GM20000 (cell line): ENCODE results near the gene HSD3B2.
A peak's percentile ranks its signal among the peaks of the same experiment; 100 is the strongest.

Experiments
- DNase-seq: peaks from one replicate; pipeline ENCODE4 v3.0.0; 2012; ENCODE audit warnings: low spot score
- TF ChIP-seq, protein P1 (sequence below): IDR thresholded peaks from 2 replicates; pipeline ENCODE4 v1.5.1; 2012; ENCODE audit warnings: mild to moderate bottlenecking, control low read depth; ENCODE audit errors: extremely low read depth, missing control alignments

The HSD3B2 gene

DNA sequence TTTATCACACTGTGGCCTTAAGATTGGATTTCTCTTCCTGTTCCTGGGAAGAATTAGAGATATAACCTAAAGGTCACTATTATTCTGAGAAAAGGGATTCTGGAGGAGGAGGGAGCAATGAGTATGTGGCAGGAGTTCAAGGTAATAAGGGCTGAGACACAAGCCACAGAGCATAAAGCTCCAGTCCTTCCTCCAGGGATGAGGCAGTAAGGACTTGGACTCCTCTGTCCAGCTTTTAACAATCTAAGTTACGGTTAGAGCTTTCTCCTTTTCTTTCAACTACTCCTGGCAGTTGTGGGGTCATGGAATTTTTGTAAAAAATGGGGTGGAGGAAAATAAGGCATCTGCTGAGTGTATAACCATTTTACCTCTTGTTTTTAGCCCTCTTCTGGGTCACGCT, at the start of gene HSD3B2:
Gene HSD3B2, plus strand, starts transcription at position 201 of the 400 bp plus-strand sequence. CDS start 270 bp downstream, outside the sequence.
- TF ChIP-seq, protein P1, sequence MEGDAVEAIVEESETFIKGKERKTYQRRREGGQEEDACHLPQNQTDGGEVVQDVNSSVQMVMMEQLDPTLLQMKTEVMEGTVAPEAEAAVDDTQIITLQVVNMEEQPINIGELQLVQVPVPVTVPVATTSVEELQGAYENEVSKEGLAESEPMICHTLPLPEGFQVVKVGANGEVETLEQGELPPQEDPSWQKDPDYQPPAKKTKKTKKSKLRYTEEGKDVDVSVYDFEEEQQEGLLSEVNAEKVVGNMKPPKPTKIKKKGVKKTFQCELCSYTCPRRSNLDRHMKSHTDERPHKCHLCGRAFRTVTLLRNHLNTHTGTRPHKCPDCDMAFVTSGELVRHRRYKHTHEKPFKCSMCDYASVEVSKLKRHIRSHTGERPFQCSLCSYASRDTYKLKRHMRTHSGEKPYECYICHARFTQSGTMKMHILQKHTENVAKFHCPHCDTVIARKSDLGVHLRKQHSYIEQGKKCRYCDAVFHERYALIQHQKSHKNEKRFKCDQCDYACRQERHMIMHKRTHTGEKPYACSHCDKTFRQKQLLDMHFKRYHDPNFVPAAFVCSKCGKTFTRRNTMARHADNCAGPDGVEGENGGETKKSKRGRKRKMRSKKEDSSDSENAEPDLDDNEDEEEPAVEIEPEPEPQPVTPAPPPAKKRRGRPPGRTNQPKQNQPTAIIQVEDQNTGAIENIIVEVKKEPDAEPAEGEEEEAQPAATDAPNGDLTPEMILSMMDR: no peak
- DNase-seq: no peak

DNA sequence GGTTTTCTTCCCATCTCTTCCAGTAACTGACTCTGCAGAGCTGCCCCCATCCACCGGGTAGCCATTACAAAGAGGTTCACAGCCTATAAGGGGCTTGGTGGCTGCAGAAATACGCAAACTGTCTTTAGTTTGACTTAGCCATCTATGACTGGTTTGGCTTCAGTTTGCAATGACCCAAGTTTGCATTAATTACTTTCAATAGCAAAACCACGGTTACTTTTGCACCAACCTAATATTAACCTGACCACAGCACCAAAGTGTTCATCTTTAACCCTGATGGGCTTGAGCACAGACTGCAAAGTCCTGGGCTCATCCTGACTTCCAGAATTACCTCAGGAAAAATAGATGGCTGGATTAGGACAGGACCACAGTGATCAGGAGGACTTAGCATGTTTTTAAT, 48.5 kb upstream of the HSD3B2 start:
- TF ChIP-seq, protein P1: no peak
- DNase-seq: no peak

DNA sequence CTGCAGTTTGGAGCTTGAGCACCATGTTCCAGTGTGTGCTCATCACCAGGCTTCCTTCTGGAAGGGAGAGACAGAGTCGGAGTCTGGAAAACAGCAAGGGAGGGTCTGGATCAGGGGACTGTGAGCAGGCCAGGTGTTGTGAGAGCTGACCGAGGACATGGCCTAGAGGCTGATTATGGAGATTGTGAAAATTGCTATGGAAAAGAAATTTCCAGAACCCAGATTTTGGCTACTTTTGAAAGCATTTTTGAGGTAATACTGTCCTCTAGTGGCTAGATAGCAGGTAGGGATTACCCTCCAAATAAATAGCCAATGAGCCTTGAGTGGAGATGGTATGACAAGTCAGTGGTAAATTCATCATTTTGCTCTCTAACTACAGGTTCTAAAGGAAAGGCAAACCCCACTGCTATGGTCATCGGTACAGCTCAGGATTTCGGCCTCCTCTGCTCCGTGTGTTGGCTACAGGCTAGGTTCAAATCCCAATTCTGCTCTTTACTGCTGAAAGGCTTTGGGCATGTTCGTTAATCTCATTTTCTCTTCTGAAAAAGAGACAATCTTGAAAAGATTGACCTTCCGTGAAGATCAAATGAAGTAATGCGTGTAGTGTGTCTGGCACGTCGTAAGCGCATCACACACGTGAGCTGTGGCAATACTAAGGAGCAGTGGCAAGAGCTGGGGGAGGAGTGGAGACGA, 47.4 kb upstream of the HSD3B2 start:
- TF ChIP-seq, protein P1: peak; percentile 71
- peak; percentile 54 for DNase-seq

DNA sequence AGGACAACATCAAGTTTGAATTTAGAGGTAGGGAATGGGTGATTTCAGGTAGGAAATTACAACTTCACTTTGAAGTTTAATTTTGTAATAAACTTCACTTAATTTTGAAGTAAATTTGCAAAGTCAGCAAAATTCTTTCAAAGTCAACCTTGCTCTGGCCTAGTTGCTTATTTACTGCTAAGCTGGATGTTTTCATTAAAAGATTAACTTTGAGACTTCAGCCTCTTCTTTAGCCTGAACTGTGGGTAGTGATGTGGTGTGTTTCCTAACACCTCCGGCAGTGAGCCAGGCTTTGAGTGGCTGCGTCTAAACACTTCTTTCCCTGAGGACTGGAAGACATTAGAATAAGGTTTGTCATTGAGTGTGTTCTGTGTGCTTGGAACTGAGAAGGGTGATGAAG, 46.4 kb upstream of the HSD3B2 start, which contains the start of gene HAO2:
Gene HAO2, plus strand, starts transcription at position 232 of the 400 bp plus-strand sequence. CDS start 12,301 bp downstream, outside the sequence.
- TF ChIP-seq, protein P1: no peak
- DNase-seq: no peak

DNA sequence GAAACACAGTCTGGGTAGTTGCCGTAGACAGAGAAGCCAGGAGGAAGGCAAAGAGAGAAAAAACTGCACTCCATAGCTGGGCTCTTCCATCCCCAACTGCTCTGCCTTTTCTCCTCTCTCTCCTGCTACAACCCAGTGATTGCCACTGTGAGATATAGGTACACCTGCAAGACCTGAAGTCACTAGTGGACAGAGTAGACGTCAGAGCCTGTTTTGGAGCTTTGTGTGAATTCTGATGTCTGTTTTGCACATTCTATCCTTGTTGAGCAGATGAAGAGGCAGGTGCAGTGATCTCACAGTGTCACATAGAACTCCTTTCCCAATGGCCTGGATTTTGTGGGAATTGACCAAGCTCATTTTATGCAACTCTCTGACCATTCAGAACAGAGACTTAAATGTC, 44.2 kb upstream of the HSD3B2 start:
- no peak for DNase-seq
- TF ChIP-seq, protein P1: no peak

DNA sequence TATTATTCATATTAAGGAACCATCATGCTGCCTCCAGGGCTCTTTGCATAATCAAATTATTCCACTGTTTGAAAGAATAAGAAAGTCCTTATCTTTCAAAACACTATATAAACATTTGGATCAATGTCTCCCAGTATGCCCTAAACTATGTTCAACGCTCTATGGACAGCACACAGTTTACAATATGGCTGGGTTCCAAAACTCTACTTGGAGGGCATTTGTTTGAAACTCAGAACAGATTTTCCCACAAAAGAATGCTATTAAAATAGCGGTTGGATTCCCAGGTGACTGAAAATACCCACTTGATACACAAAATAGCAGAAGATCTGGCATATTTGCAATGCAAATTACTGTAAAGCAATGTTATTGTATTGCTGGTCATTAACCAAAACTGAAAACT, 43.1 kb upstream of the HSD3B2 start:
- TF ChIP-seq, protein P1: no peak

DNA sequence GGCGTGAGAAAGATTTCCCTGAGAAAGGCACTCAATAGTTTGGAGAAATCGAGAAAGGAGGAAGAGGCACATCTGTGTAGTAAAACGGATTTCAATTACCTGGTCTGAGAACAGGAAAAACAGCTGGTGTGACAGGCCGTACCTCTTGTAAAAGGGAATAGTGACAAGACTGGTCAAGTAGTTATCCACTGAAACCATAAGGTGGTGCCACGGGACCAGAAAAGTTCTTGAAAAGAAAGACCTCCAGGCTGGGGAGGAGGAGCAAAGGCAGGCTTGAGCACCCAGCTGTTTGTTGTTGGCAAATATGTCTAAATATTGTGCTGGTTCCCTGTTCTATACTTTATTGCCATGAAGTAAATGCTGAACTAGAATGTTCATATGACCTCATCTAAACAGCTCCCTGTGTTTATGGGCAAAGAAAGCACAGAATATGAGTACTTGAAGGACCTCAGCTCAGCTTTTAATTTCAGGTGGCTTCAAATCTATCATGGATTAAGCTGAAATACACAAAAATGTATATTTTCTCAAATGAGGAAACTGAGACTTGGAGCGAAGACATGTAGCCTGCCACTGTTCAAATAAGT, 42.4 kb upstream of the HSD3B2 start:
- peak; percentile 38 for DNase-seq
- TF ChIP-seq, protein P1: peak; percentile 12

More for the DNA sequence above, 43.1 kb upstream of the HSD3B2 start:
- no peak for DNase-seq
